Endometrial microvascular endothelial cells (primary cell): ENCODE results near the gene AKAP6. TPM values are rescaled to one million over a fixed set of nuclear protein-coding genes. Genes with fewer than 3 reads are reported as not detected.

ENCODE experiments used
- in situ Hi-C: cut with HindIII; loops from 2 replicates; pipeline ENCODE4 v1.10.0; 2017; ENCODE audit warnings: low sequenced_read_pairs, low pct_unique_long_range_greater_than_20kb; ENCODE audit errors: inconsistent ontology term
- total RNA-seq: library from RNA; depleted of rRNA; stranded (reverse); fragments of >200 nt; gene quantifications from one replicate; pipeline ENCODE4 v1.2.3, GENCODE V29; 2015; ENCODE audit errors: inconsistent ontology term

The AKAP6 gene
- total RNA-seq, 1 donor from 2014 or later, result under 0.01 TPM

GRCh38 chr14:32827514-32827913 lies 498.4 kb downstream of the AKAP6 start:
- in situ Hi-C loops, result no loop called here

- in situ Hi-C loops, result no loop called here
Measured at GRCh38 chr14:32835924-32836323, 506.8 kb downstream of the AKAP6 start.

- in situ Hi-C loops, result no loop called here
Measured at GRCh38 chr14:32841698-32842097, 512.6 kb downstream of the AKAP6 start.

- in situ Hi-C loops, result no loop called here
Measured at GRCh38 chr14:32846821-32847365, 517.8 kb downstream of the AKAP6 start.

- in situ Hi-C loops, result no loop called here
Measured at GRCh38 chr14:32847867-32848266, 518.8 kb downstream of the AKAP6 start.

- in situ Hi-C loops, result no loop called here
Measured at GRCh38 chr14:32865827-32866376, 536.8 kb downstream of the AKAP6 start.

- in situ Hi-C loops, result no loop called here
Measured at GRCh38 chr14:32883188-32883587, 554.1 kb downstream of the AKAP6 start.

Other genes with a start within 250 kb of the AKAP6 start
- not detected for gene RNU6-7, start 127.3 kb upstream of the AKAP6 start, total RNA-seq
- not detected for gene RNU6-8, start 126.0 kb upstream of the AKAP6 start, total RNA-seq